ENCODE results near the gene SHMT1. TPM values are rescaled to one million over a fixed set of nuclear protein-coding genes. Genes with fewer than 3 reads are reported as not detected.
"Not testable (repeated sequence)": the region's sequence is repeated elsewhere in the genome, so short reads cannot be mapped to it uniquely, and the experiment has no call there.

SHMT1 gene
- total and polyA plus RNA-seq, 4 donors, result 39.6 to 360 (median 325) TPM

- 91% methylated on average over 7 of the region's 7 CpGs for WGBS
- H3K36me3 ChIP-seq (ENCODE audit: control insufficient read depth in 4 of 4, insufficient read depth in 3 of 4, low read depth in 1 of 4, low read length in 3 of 4); DNase-seq (ENCODE audit: low spot score); H3K4me1 ChIP-seq (ENCODE audit: control insufficient read depth in 4 of 4, insufficient read depth in 4 of 4, low read length in 3 of 4); H3K9ac ChIP-seq (ENCODE audit: low read depth in 1 of 2, low read length in 2 of 2); H3K9me3 ChIP-seq (ENCODE audit: control insufficient read depth in 4 of 4, low read length in 3 of 4); H3K4me3 ChIP-seq (ENCODE audit: low read depth in 1 of 3, low read length in 3 of 3); H3K27me3 ChIP-seq (ENCODE audit: control insufficient read depth in 4 of 4, insufficient read depth in 4 of 4, low read length in 3 of 4); H3K27ac ChIP-seq (ENCODE audit: low read depth in 1 of 2, low read length in 2 of 2): not testable (repeated sequence)
Measured at GRCh38 chr17:18384271-18384670, 20.9 kb upstream of the SHMT1 start.

DNA sequence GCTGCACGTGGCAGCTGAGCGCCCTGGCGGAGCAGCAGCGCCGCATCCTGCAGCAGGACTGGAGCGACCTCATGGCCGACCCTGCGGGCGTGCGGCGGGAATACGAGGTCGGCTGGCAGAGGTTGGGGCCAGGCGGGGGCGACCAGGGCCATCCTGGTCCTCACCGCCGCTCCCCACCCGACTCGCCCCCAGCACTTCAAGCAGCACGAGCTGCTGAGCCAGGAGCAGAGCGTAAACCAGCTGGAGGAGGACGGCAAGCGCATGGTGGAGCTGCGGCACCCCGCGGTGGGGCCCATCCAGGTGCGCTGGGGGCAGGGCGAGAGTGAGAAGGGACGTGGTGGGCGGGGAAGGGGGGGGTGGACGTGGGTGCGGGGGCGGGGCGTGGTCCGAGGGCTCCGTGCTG is 19.7 kb upstream of the SHMT1 start:
- not testable (repeated sequence) for H3K4me1 ChIP-seq (ENCODE audit: control insufficient read depth in 4 of 4, insufficient read depth in 4 of 4, low read length in 3 of 4); H3K27ac ChIP-seq (ENCODE audit: low read depth in 1 of 2, low read length in 2 of 2); DNase-seq (ENCODE audit: low spot score); H3K27me3 ChIP-seq (ENCODE audit: control insufficient read depth in 4 of 4, insufficient read depth in 4 of 4, low read length in 3 of 4); H3K4me3 ChIP-seq (ENCODE audit: low read depth in 1 of 3, low read length in 3 of 3); H3K36me3 ChIP-seq (ENCODE audit: control insufficient read depth in 4 of 4, insufficient read depth in 3 of 4, low read depth in 1 of 4, low read length in 3 of 4); H3K9me3 ChIP-seq (ENCODE audit: control insufficient read depth in 4 of 4, low read length in 3 of 4); H3K9ac ChIP-seq (ENCODE audit: low read depth in 1 of 2, low read length in 2 of 2)
- WGBS, result 41% methylated on average over 36 of the region's 36 CpGs

DNA sequence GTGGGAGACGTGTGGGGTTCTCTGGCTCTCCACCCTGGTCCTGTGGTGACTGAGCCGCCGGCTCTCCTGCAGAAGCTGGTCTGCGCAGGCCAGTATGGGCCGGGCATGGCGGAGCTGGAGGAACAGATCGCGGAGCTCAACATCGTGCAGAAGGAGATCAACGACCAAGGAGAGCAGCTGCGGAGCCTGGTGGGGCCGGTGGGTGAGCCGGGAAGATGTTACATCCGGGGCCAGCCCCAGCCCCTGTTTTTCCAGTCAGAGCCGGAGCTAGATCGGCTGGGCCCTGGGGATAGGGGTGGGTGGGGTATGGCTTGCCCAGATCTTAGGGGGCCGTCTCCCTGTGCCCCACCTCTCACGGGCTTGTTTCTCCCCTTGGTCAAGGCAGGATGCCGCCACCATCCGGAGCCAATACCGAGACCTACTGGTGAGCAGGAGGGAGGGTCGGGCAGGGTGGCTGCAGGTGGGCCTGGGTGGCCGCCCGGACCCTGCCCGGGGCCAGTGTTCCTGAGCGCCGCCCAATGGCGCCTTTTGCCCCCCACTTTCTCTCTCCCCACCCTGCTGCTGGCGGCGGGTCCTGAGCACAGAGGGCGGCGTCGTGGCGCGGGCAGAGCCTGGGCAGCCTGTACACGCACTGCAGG is 19.2 kb upstream of the SHMT1 start:
- Histone ChIP-seq H3K36me3 (ENCODE audit: control insufficient read depth in 4 of 4, insufficient read depth in 3 of 4, low read depth in 1 of 4, low read length in 3 of 4) (no peaks in the 10 kb centered on the region), H3K4me3 (ENCODE audit: low read depth in 1 of 3, low read length in 3 of 3) (no peak overlapping the region), H3K9me3 (ENCODE audit: control insufficient read depth in 4 of 4, low read length in 3 of 4) (no peaks in the 10 kb centered on the region), H3K27me3 (ENCODE audit: control insufficient read depth in 4 of 4, insufficient read depth in 4 of 4, low read length in 3 of 4) (no peaks in the 10 kb centered on the region), H3K9ac (ENCODE audit: low read depth in 1 of 2, low read length in 2 of 2) (no peak overlapping the region), H3K27ac (ENCODE audit: low read depth in 1 of 2, low read length in 2 of 2) (no peak overlapping the region), H3K4me1 (ENCODE audit: control insufficient read depth in 4 of 4, insufficient read depth in 4 of 4, low read length in 3 of 4) (peaks cover 2 to 7% (median 3%) of the 10 kb centered on the region in 4 donors)
- no peak for TF ChIP-seq HNF4G (IDR thresholded peaks at IDR 0.05)
- no peak for TF ChIP-seq FOXA2 (IDR thresholded peaks at IDR 0.05)
- no peak for TF ChIP-seq NR2F2 (IDR thresholded peaks at IDR 0.05)
- TF ChIP-seq GABPA (IDR thresholded peaks at IDR 0.05 in 1 of 2, conservative IDR thresholded peaks at IDR 0.05 in 1 of 2), result no peak
- no peak for TF ChIP-seq TAF1 (conservative IDR thresholded peaks at IDR 0.05)
- no peak for TF ChIP-seq MAX (IDR thresholded peaks at IDR 0.05)
- no peak for TF ChIP-seq HNF4A (conservative IDR thresholded peaks at IDR 0.05)
- TF ChIP-seq SP1 (IDR thresholded peaks at IDR 0.05), result no peak
- TF ChIP-seq EGR1 (IDR thresholded peaks at IDR 0.05; ENCODE audit: low read depth in 2 of 2), result no peak
- no peak for TF ChIP-seq FOXA1 (IDR thresholded peaks at IDR 0.05)
- TF ChIP-seq, protein P1, sequence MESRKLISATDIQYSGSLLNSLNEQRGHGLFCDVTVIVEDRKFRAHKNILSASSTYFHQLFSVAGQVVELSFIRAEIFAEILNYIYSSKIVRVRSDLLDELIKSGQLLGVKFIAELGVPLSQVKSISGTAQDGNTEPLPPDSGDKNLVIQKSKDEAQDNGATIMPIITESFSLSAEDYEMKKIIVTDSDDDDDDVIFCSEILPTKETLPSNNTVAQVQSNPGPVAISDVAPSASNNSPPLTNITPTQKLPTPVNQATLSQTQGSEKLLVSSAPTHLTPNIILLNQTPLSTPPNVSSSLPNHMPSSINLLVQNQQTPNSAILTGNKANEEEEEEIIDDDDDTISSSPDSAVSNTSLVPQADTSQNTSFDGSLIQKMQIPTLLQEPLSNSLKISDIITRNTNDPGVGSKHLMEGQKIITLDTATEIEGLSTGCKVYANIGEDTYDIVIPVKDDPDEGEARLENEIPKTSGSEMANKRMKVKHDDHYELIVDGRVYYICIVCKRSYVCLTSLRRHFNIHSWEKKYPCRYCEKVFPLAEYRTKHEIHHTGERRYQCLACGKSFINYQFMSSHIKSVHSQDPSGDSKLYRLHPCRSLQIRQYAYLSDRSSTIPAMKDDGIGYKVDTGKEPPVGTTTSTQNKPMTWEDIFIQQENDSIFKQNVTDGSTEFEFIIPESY (IDR thresholded peaks at IDR 0.05), result no peak
- TF ChIP-seq, protein P2, sequence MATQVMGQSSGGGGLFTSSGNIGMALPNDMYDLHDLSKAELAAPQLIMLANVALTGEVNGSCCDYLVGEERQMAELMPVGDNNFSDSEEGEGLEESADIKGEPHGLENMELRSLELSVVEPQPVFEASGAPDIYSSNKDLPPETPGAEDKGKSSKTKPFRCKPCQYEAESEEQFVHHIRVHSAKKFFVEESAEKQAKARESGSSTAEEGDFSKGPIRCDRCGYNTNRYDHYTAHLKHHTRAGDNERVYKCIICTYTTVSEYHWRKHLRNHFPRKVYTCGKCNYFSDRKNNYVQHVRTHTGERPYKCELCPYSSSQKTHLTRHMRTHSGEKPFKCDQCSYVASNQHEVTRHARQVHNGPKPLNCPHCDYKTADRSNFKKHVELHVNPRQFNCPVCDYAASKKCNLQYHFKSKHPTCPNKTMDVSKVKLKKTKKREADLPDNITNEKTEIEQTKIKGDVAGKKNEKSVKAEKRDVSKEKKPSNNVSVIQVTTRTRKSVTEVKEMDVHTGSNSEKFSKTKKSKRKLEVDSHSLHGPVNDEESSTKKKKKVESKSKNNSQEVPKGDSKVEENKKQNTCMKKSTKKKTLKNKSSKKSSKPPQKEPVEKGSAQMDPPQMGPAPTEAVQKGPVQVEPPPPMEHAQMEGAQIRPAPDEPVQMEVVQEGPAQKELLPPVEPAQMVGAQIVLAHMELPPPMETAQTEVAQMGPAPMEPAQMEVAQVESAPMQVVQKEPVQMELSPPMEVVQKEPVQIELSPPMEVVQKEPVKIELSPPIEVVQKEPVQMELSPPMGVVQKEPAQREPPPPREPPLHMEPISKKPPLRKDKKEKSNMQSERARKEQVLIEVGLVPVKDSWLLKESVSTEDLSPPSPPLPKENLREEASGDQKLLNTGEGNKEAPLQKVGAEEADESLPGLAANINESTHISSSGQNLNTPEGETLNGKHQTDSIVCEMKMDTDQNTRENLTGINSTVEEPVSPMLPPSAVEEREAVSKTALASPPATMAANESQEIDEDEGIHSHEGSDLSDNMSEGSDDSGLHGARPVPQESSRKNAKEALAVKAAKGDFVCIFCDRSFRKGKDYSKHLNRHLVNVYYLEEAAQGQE (IDR thresholded peaks at IDR 0.05), result no peak
- TF ChIP-seq, protein P3, sequence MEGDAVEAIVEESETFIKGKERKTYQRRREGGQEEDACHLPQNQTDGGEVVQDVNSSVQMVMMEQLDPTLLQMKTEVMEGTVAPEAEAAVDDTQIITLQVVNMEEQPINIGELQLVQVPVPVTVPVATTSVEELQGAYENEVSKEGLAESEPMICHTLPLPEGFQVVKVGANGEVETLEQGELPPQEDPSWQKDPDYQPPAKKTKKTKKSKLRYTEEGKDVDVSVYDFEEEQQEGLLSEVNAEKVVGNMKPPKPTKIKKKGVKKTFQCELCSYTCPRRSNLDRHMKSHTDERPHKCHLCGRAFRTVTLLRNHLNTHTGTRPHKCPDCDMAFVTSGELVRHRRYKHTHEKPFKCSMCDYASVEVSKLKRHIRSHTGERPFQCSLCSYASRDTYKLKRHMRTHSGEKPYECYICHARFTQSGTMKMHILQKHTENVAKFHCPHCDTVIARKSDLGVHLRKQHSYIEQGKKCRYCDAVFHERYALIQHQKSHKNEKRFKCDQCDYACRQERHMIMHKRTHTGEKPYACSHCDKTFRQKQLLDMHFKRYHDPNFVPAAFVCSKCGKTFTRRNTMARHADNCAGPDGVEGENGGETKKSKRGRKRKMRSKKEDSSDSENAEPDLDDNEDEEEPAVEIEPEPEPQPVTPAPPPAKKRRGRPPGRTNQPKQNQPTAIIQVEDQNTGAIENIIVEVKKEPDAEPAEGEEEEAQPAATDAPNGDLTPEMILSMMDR (IDR thresholded peaks at IDR 0.05; ENCODE audit: low read depth, low read length, missing input control), result no peak
- no peak for DNase-seq (ENCODE audit: low spot score)
- 75% methylated on average over 36 of the region's 36 CpGs for WGBS

All from liver (tissue), 9 donors.